ENCODE measurements around the gene RBP2.

DNA sequence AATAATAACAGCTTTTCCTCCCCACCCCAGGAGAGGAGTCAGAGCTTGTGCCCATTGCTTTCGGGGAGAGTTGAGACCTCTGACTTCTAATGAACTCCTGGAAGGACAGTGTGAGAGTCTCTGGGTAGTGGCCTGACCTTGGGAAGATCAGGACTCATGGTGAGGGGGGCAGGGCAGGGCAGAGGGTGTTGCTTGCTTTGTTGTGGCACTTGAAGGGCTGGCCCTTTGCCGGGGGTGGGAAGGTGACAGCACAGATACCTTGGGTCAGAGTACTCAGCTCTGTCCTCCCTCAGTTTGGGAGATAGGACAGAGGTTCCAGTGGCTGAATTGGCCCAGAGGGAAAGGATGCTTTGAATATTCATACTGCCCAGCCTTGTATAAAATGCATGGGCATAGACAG is 15.8 kb downstream of the RBP2 start:
- TF ChIP-seq, protein P1, sequence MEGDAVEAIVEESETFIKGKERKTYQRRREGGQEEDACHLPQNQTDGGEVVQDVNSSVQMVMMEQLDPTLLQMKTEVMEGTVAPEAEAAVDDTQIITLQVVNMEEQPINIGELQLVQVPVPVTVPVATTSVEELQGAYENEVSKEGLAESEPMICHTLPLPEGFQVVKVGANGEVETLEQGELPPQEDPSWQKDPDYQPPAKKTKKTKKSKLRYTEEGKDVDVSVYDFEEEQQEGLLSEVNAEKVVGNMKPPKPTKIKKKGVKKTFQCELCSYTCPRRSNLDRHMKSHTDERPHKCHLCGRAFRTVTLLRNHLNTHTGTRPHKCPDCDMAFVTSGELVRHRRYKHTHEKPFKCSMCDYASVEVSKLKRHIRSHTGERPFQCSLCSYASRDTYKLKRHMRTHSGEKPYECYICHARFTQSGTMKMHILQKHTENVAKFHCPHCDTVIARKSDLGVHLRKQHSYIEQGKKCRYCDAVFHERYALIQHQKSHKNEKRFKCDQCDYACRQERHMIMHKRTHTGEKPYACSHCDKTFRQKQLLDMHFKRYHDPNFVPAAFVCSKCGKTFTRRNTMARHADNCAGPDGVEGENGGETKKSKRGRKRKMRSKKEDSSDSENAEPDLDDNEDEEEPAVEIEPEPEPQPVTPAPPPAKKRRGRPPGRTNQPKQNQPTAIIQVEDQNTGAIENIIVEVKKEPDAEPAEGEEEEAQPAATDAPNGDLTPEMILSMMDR (IDR thresholded peaks at IDR 0.05) = no peak
- no peak for TF ChIP-seq POLR2A (IDR thresholded peaks at IDR 0.05)

All from uterus (tissue), 2 donors.